Vagina (tissue), 2 donors: ENCODE data around the gene RSPH3. TPM values are rescaled to one million over a fixed set of nuclear protein-coding genes. Genes with fewer than 3 reads are reported as not detected.
"Not testable (repeated sequence)": the region's sequence is repeated elsewhere in the genome, so short reads cannot be mapped to it uniquely, and the experiment has no call there.

Source experiments
- DNase-seq, 2 donors: peaks; one replicate each; pipeline ENCODE4 v3.0.0-alpha.2; 2017; ENCODE audit errors: extremely low spot score in 2 of 2
- H3K27ac ChIP-seq: fragments of 200-600 bp; sonication (generic); one replicate; pipeline ENCODE4 v1.5.1; 2019
- H3K27me3 ChIP-seq: fragments of 200-600 bp; sonication (generic); one replicate; pipeline ENCODE4 v1.5.1; 2019
- H3K36me3 ChIP-seq, 2 donors: fragments of 200-600 bp; sonication (generic); one replicate each; pipeline ENCODE4 v1.5.1; 2017 to 2019
- H3K4me1 ChIP-seq: fragments of 200-600 bp; sonication (generic); one replicate; pipeline ENCODE4 v1.5.1; 2019
- H3K4me3 ChIP-seq, 2 donors: fragments of 200-600 bp; sonication (generic); 1 replicate in 1 of 2; 2 replicates in 1 of 2; pipeline ENCODE4 v1.5.1; 2016 to 2019
- H3K9me3 ChIP-seq: fragments of 200-600 bp; sonication (generic); one replicate; pipeline ENCODE4 v1.5.1; 2019
- CTCF ChIP-seq, 3 experiments: fragments of 450-650 bp in 2 of 3; fragments of 200-600 bp in 1 of 3; sonication (generic) in 1 of 3; IDR thresholded peaks; one replicate each; pipeline ENCODE4 v1.5.1; 2017 to 2019; ENCODE audit warnings: antibody characterized with exemption in 3 of 3, mild to moderate bottlenecking in 2 of 3, moderate library complexity in 2 of 3
- POLR2A ChIP-seq, 2 donors: fragments of 450-650 bp; IDR thresholded peaks; one replicate each; pipeline ENCODE4 v1.6.1; 2017; ENCODE audit warnings: antibody characterized with exemption in 2 of 2, mild to moderate bottlenecking in 2 of 2, moderate library complexity in 2 of 2
- POLR2AphosphoS5 ChIP-seq, 2 donors: sonication (generic); formaldehyde crosslinking; IDR thresholded peaks; one replicate each; pipeline ENCODE4 v1.9.0; 2017; ENCODE audit warnings: antibody characterized with exemption in 2 of 2, mild to moderate bottlenecking in 2 of 2, low read depth in 1 of 2; ENCODE audit not compliant: insufficient read depth in 1 of 2
- intact Hi-C: fragments of 100-400 bp; cut with DNase I; formaldehyde crosslinking; loops from one replicate; pipeline ENCODE4 v1.15.1; 2023
- total RNA-seq: library from RNA; depleted of rRNA; stranded (reverse); fragments of >200 nt; gene quantifications from one replicate; pipeline ENCODE4 v1.2.3, GENCODE V29; 2016

The RSPH3 gene
- total RNA-seq, 1 donor from 2014 or later, result 14.5 TPM

GRCh38 chr6:158991017-158991723 is 8.8 kb downstream of the RSPH3 start:
- intact Hi-C loops, result loop anchor here (10.0 kb wide), 1 partner anchor 286 kb away; no protein-coding TSS in a partner anchor

GRCh38 chr6:158989711-158990110 is 10.3 kb downstream of the RSPH3 start:
- not testable (repeated sequence) for DNase-seq, H3K9me3 ChIP-seq, H3K27ac ChIP-seq, H3K4me3 ChIP-seq, H3K4me1 ChIP-seq, H3K36me3 ChIP-seq, H3K27me3 ChIP-seq
- intact Hi-C loops, result loop anchor here (10.0 kb wide), 1 partner anchor 285 kb away; no protein-coding TSS in a partner anchor

More at GRCh38 chr6:158991017-158991723, 8.8 kb downstream of the RSPH3 start:
- Histone ChIP-seq H3K27me3 (no peaks in the 10 kb centered on the region), H3K36me3 (no peaks in the 10 kb centered on the region), H3K4me3 (no peak overlapping the region), H3K4me1 (no peaks in the 10 kb centered on the region), H3K27ac (no peak overlapping the region), H3K9me3 (peaks cover 5% of the 10 kb centered on the region)
- TF ChIP-seq POLR2A (IDR thresholded peaks at IDR 0.05), result no peak
- TF ChIP-seq CTCF (IDR thresholded peaks at IDR 0.05), result no peak
- no peak for TF ChIP-seq POLR2AphosphoS5 (IDR thresholded peaks at IDR 0.05; ENCODE audit: insufficient read depth in 1 of 2, low read depth in 1 of 2)
- no peak for DNase-seq

- Histone ChIP-seq H3K4me3 (no peak overlapping the region), H3K9me3 (peaks cover 5% of the 10 kb centered on the region), H3K27ac (no peak overlapping the region), H3K4me1 (no peaks in the 10 kb centered on the region), H3K27me3 (no peaks in the 10 kb centered on the region), H3K36me3 (no peaks in the 10 kb centered on the region)
- no peak for DNase-seq
- TF ChIP-seq POLR2A (IDR thresholded peaks at IDR 0.05) (no peak), POLR2AphosphoS5 (IDR thresholded peaks at IDR 0.05; ENCODE audit: insufficient read depth in 1 of 2, low read depth in 1 of 2) (no peak), CTCF (IDR thresholded peaks at IDR 0.05) (no peak)
- intact Hi-C loops, result no loop called here
These were observed 11.5 kb downstream of the RSPH3 start for GRCh38 chr6:158988477-158988876.

DNA sequence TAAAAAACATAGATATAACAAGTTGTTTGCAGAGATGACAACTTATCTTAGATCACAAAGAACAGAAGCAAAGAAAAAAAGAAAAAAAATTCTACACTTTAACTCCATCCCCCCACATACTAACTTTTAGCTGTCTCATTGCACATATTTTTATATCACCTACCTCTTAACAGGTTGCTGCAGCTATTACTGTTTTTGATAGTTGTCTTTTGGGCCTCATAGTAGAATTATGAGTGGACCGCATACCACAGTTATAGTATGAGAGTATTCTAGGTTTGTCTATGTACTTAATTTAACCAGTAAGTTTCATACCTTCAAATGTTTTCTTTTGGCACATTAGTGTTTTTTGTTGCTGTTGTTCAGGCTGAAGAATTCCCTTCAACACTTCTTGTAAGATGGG is 12.3 kb downstream of the RSPH3 start:
- H3K36me3 ChIP-seq, result no peaks in the 10 kb centered on the region
- TF ChIP-seq POLR2A (IDR thresholded peaks at IDR 0.05) (no peak), CTCF (IDR thresholded peaks at IDR 0.05) (no peak), POLR2AphosphoS5 (IDR thresholded peaks at IDR 0.05; ENCODE audit: insufficient read depth in 1 of 2, low read depth in 1 of 2) (no peak)
- H3K9me3 ChIP-seq, result peaks cover 5% of the 10 kb centered on the region
- intact Hi-C loops, result no loop called here
- no peaks in the 10 kb centered on the region for H3K27me3 ChIP-seq
- H3K4me3 ChIP-seq, result no peak overlapping the region
- no peaks in the 10 kb centered on the region for H3K4me1 ChIP-seq
- no peak for DNase-seq
- H3K27ac ChIP-seq, result no peak overlapping the region

DNA sequence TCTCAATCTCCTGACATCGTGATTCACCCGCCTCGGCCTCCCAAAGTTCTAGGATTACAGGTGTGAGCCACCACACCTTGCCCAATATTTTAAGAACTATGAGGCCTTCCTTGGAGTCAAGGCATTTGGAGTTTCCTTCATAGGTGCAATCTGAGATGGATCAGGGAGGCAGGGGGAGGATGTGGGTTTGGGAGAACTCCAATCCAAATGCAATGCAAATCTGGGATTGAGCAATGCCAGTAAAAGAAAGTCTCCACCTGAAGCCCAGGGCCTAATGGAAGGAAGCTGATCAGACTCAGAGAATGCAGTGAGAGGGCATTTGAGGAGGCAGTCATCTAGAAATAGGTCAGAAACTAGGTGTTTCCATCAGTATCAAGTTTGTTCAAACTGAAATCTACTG is 21.2 kb downstream of the RSPH3 start:
- Histone ChIP-seq H3K4me3 (no peak overlapping the region), H3K27ac (no peak overlapping the region), H3K36me3 (peaks cover 0 to 22% of the 10 kb centered on the region in 2 donors), H3K4me1 (no peaks in the 10 kb centered on the region), H3K9me3 (no peaks in the 10 kb centered on the region), H3K27me3 (no peaks in the 10 kb centered on the region)
- DNase-seq, result no peak
- intact Hi-C loops, result no loop called here
- TF ChIP-seq POLR2AphosphoS5 (IDR thresholded peaks at IDR 0.05; ENCODE audit: insufficient read depth in 1 of 2, low read depth in 1 of 2) (no peak), CTCF (IDR thresholded peaks at IDR 0.05) (no peak), POLR2A (IDR thresholded peaks at IDR 0.05) (no peak)
